Measurements from ENCODE around the gene TUT7. TPM values are rescaled to one million over a fixed set of nuclear protein-coding genes. Genes with fewer than 3 reads are reported as not detected.
"Not testable (repeated sequence)": the region's sequence is repeated elsewhere in the genome, so short reads cannot be mapped to it uniquely, and the experiment has no call there.

TUT7 gene
- total RNA-seq, 1 experiment from 2014 or later = 17.2 TPM

DNA sequence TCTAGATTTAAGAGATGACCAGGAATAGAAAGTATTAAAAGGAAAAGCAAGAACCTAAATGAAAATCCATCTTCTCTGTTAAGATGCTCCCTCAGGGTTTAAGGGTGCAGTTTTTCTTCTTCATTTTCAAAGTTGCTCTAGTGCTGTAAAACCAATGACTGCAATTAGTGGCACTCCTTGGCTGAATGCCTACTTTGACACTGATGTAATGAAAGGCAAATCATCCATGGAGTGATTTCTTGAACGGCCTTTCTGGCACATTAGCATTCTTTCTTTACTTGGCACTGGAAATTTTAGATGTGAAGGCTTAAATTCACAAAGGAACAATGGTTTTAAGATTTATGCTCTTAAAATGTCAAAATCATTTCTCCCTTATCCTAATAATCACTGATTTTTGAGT is 52.5 kb downstream of the TUT7 start:
- Mint-ChIP-seq H3K4me3 (ENCODE audit: unreplicated experiment) (no peak overlapping the region), H3K9me3 (ENCODE audit: unreplicated experiment) (no peaks in the 10 kb centered on the region), H3K27me3 (ENCODE audit: insufficient read depth, unreplicated experiment) (no peaks in the 10 kb centered on the region), H3K4me1 (ENCODE audit: low read depth, unreplicated experiment) (no peaks in the 10 kb centered on the region), H3K27ac (ENCODE audit: unreplicated experiment) (no peak overlapping the region), H3K36me3 (ENCODE audit: insufficient read depth, unreplicated experiment) (peaks cover 43% of the 10 kb centered on the region)
- Histone ChIP-seq H3K4me3 (ENCODE audit: low read depth, low read length) (no peak overlapping the region), H3K9me3 (no peaks in the 10 kb centered on the region), H3K4me1 (peaks cover 2% of the 10 kb centered on the region), H3K27me3 (replicated peaks; ENCODE audit: control insufficient read depth, insufficient read depth, low read length) (no peaks in the 10 kb centered on the region), H3K36me3 (ENCODE audit: control insufficient read depth, insufficient read depth, low read length) (no peaks in the 10 kb centered on the region; the same call in 1 of the 2 replicates)
- BruUV-seq (replicated peaks) = no TSS peak
- ChIA-PET CTCF (no interaction called here), POLR2A (no interaction called here)
- intact Hi-C loops (cut with micrococcal nuclease; ENCODE audit: unreplicated experiment) = no loop called here
- DNase-seq = no peak
- TF ChIP-seq, protein P1, sequence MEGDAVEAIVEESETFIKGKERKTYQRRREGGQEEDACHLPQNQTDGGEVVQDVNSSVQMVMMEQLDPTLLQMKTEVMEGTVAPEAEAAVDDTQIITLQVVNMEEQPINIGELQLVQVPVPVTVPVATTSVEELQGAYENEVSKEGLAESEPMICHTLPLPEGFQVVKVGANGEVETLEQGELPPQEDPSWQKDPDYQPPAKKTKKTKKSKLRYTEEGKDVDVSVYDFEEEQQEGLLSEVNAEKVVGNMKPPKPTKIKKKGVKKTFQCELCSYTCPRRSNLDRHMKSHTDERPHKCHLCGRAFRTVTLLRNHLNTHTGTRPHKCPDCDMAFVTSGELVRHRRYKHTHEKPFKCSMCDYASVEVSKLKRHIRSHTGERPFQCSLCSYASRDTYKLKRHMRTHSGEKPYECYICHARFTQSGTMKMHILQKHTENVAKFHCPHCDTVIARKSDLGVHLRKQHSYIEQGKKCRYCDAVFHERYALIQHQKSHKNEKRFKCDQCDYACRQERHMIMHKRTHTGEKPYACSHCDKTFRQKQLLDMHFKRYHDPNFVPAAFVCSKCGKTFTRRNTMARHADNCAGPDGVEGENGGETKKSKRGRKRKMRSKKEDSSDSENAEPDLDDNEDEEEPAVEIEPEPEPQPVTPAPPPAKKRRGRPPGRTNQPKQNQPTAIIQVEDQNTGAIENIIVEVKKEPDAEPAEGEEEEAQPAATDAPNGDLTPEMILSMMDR (IDR thresholded peaks at IDR 0.05; ENCODE audit: insufficient read depth in 1 of 2, low read depth in 1 of 2, low read length in 1 of 2, severe bottlenecking in 1 of 2, unreplicated experiment in 1 of 2) = no peak

DNA sequence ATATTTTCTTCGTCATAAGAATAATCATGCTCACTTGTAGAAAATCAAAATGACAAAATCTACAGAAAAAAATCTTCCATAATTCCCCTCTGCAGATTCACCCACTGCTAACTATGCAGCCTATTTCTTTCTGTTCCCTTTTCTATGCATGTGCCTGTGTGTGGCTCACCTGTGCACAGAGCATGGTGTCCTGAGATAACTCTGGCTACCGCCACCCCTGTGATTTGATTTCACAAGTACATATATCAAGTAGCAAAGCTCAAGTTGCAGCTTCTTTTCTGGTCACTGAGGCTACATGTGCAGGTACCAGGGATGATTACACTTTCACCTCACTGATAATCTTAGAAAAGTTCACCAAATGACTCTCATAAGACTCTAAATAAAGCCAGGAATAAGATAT is 53.5 kb downstream of the TUT7 start:
- no peaks in the 10 kb centered on the region; the same call in 1 of the 2 replicates for H3K36me3 ChIP-seq (ENCODE audit: control insufficient read depth, insufficient read depth, low read length)
- CTCF ChIA-PET = no interaction called here

DNA sequence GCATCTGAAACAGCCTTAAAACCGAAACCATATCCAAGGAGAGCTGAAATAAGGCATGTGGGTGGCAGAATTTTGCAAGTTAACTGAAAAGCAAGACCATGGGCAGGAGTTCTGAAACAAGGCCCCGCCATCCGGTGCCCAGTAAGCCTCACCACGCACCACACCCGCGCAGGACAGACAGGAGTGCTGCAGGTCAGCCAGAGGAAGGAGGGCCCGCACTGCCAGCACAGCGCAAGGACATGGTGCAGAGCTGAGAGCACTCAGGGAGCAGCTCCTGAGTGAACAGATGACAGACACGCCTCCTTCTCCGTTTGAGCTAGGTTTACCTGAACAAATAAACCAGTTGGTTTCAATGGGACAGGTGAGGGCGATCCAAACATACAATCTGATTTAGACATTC is 55.3 kb downstream of the TUT7 start:
- POLR2A ChIA-PET = no interaction called here
- TF ChIP-seq, protein P1 (IDR thresholded peaks at IDR 0.05; ENCODE audit: insufficient read depth in 1 of 2, low read depth in 1 of 2, low read length in 1 of 2, severe bottlenecking in 1 of 2, unreplicated experiment in 1 of 2) = no peak
- Mint-ChIP-seq H3K4me3 (ENCODE audit: unreplicated experiment) (no peak overlapping the region), H3K27me3 (ENCODE audit: insufficient read depth, unreplicated experiment) (no peaks in the 10 kb centered on the region), H3K36me3 (ENCODE audit: insufficient read depth, unreplicated experiment) (peaks cover 42% of the 10 kb centered on the region), H3K4me1 (ENCODE audit: low read depth, unreplicated experiment) (no peaks in the 10 kb centered on the region), H3K27ac (ENCODE audit: unreplicated experiment) (no peak overlapping the region), H3K9me3 (ENCODE audit: unreplicated experiment) (no peaks in the 10 kb centered on the region)
- no peaks in the 10 kb centered on the region for H3K4me1 ChIP-seq
- H3K9me3 ChIP-seq = no peaks in the 10 kb centered on the region
- H3K4me3 ChIP-seq (ENCODE audit: low read depth, low read length) = no peak overlapping the region
- no TSS peak for BruUV-seq (replicated peaks)
- H3K27me3 ChIP-seq (replicated peaks; ENCODE audit: control insufficient read depth, insufficient read depth, low read length) = no peaks in the 10 kb centered on the region
- H3K36me3 ChIP-seq (ENCODE audit: control insufficient read depth, insufficient read depth, low read length) = no peaks in the 10 kb centered on the region; the same call in 1 of the 2 replicates
- CTCF ChIA-PET = no interaction called here
- no peak for DNase-seq
- intact Hi-C loops (cut with micrococcal nuclease; ENCODE audit: unreplicated experiment) = no loop called here

More for the DNA sequence above, 53.5 kb downstream of the TUT7 start:
- Mint-ChIP-seq H3K27ac (ENCODE audit: unreplicated experiment) (no peak overlapping the region), H3K4me3 (ENCODE audit: unreplicated experiment) (no peak overlapping the region), H3K4me1 (ENCODE audit: low read depth, unreplicated experiment) (no peaks in the 10 kb centered on the region), H3K27me3 (ENCODE audit: insufficient read depth, unreplicated experiment) (no peaks in the 10 kb centered on the region), H3K9me3 (ENCODE audit: unreplicated experiment) (no peaks in the 10 kb centered on the region), H3K36me3 (ENCODE audit: insufficient read depth, unreplicated experiment) (peaks cover 43% of the 10 kb centered on the region)
- TF ChIP-seq, protein P1 (IDR thresholded peaks at IDR 0.05; ENCODE audit: insufficient read depth in 1 of 2, low read depth in 1 of 2, low read length in 1 of 2, severe bottlenecking in 1 of 2, unreplicated experiment in 1 of 2) = no peak
- intact Hi-C loops (cut with micrococcal nuclease; ENCODE audit: unreplicated experiment) = no loop called here
- Histone ChIP-seq H3K4me3 (ENCODE audit: low read depth, low read length) (no peak overlapping the region), H3K4me1 (no peaks in the 10 kb centered on the region), H3K27me3 (replicated peaks; ENCODE audit: control insufficient read depth, insufficient read depth, low read length) (no peaks in the 10 kb centered on the region), H3K9me3 (no peaks in the 10 kb centered on the region)
- BruUV-seq (replicated peaks) = no TSS peak
- no peak for DNase-seq
- POLR2A ChIA-PET = no interaction called here

DNA sequence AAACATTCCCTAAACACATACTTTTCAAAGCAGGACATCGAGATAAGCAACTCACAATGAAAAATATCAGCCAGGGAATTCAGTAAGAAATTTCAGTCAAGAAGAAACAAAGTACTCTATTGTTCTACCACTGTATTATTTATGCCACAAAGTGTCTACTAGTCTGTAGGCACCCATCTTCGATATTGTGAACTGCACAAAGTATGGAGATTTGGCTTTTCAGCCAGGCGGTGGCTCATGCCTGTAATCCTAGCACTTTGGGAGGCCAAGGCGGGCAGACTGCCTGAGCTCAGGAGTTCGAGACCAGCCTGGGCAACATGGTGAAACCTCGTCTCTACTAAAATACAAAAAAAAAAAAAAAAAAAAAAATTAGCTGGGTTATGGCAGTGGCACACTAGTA is 63.9 kb downstream of the TUT7 start:
- H3K4me1 ChIP-seq; POLR2A ChIA-PET; H3K9me3 Mint-ChIP-seq (ENCODE audit: unreplicated experiment); CTCF ChIA-PET; intact Hi-C loops (cut with micrococcal nuclease; ENCODE audit: unreplicated experiment); H3K27me3 Mint-ChIP-seq (ENCODE audit: insufficient read depth, unreplicated experiment); H3K4me3 ChIP-seq (ENCODE audit: low read depth, low read length); BruUV-seq (replicated peaks); H3K4me1 Mint-ChIP-seq (ENCODE audit: low read depth, unreplicated experiment); H3K27ac Mint-ChIP-seq (ENCODE audit: unreplicated experiment); H3K4me3 Mint-ChIP-seq (ENCODE audit: unreplicated experiment); H3K9me3 ChIP-seq; DNase-seq; H3K36me3 ChIP-seq (ENCODE audit: control insufficient read depth, insufficient read depth, low read length); H3K27me3 ChIP-seq (replicated peaks; ENCODE audit: control insufficient read depth, insufficient read depth, low read length): not testable (repeated sequence)
- H3K36me3 Mint-ChIP-seq (ENCODE audit: insufficient read depth, unreplicated experiment) = peaks cover 24% of the 10 kb centered on the region

Data from Caco-2 (cell line).